ENCODE data around the gene GNL1.
"Not testable (repeated sequence)": the region's sequence is repeated elsewhere in the genome, so short reads cannot be mapped to it uniquely, and the experiment has no call there.

Gene GNL1

DNA sequence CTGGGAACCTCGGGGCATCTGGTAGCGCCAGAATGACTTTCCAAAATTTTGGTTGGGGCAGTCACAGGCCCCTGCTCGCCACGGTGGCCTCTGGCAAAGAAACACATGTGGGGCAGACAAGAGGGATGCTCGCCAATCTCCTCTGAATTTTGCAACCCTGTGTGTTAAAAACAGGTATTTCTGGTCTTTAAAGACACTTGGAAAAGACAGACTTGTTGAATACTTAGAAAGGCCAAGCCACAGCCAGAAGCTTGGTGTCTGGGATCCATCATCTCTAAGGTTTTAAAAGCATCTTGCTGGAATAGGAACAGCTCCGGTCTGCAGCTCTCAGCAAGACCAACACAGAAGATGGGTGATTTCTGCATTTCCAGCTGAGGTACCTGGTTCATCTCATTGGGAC is 35.8 kb downstream of the GNL1 start:
- Histone ChIP-seq H3K27me3 (replicated peaks) (no peaks in the 10 kb centered on the region), H3K4me3 (ENCODE audit: low read depth, low read length) (no peak overlapping the region), H3K27ac (no peak overlapping the region), H3K36me3 (replicated peaks) (no peaks in the 10 kb centered on the region)
- no peak for DNase-seq
- TF ChIP-seq, protein P1, sequence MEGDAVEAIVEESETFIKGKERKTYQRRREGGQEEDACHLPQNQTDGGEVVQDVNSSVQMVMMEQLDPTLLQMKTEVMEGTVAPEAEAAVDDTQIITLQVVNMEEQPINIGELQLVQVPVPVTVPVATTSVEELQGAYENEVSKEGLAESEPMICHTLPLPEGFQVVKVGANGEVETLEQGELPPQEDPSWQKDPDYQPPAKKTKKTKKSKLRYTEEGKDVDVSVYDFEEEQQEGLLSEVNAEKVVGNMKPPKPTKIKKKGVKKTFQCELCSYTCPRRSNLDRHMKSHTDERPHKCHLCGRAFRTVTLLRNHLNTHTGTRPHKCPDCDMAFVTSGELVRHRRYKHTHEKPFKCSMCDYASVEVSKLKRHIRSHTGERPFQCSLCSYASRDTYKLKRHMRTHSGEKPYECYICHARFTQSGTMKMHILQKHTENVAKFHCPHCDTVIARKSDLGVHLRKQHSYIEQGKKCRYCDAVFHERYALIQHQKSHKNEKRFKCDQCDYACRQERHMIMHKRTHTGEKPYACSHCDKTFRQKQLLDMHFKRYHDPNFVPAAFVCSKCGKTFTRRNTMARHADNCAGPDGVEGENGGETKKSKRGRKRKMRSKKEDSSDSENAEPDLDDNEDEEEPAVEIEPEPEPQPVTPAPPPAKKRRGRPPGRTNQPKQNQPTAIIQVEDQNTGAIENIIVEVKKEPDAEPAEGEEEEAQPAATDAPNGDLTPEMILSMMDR (IDR thresholded peaks at IDR 0.05; ENCODE audit: low read depth, low read length, missing control alignments), result no peak
- in situ Hi-C loops (cut with HindIII; ENCODE audit: low pct_ligation_motif_present, low sequenced_read_pairs), result no loop called here

GRCh38 chr6:30518505-30519145 is 37.7 kb downstream of the GNL1 start:
- H3K27me3 ChIP-seq (replicated peaks); H3K27ac ChIP-seq; in situ Hi-C loops (cut with HindIII; ENCODE audit: low pct_ligation_motif_present, low sequenced_read_pairs); H3K4me3 ChIP-seq (ENCODE audit: low read depth, low read length); DNase-seq; H3K36me3 ChIP-seq (replicated peaks): not testable (repeated sequence)

GRCh38 chr6:30517767-30518504 is 38.4 kb downstream of the GNL1 start:
- H3K4me3 ChIP-seq (ENCODE audit: low read depth, low read length); H3K36me3 ChIP-seq (replicated peaks); in situ Hi-C loops (cut with HindIII; ENCODE audit: low pct_ligation_motif_present, low sequenced_read_pairs); DNase-seq; H3K27ac ChIP-seq; H3K27me3 ChIP-seq (replicated peaks): not testable (repeated sequence)

DNA sequence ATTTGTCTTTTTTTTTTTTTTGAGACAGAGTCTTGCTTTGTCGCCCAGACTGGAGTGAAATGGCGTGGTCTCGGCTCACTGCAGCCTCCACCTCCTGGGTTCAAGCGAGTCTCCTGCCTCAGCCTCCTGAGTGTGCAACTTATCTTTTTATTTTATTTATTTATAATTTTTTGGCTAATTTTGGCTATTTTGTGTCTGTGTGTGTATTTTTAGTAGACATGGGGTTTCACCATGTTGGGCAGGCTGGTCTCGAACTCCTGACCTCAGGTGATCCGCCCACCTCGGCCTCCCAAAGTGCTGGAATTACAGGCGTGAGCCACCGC is 39.6 kb downstream of the GNL1 start:
- in situ Hi-C loops (cut with HindIII; ENCODE audit: low pct_ligation_motif_present, low sequenced_read_pairs); H3K27me3 ChIP-seq (replicated peaks); H3K36me3 ChIP-seq (replicated peaks); DNase-seq: not testable (repeated sequence)
- H3K27ac ChIP-seq, result peak overlapping the region; percentile 93
- H3K4me3 ChIP-seq (ENCODE audit: low read depth, low read length), result peak overlapping the region; percentile 59

GRCh38 chr6:30515944-30516753 is 40.1 kb downstream of the GNL1 start:
- H3K27ac ChIP-seq, result peak overlapping the region; percentile 93
- in situ Hi-C loops (cut with HindIII; ENCODE audit: low pct_ligation_motif_present, low sequenced_read_pairs), result no loop called here
- TF ChIP-seq, protein P1 (IDR thresholded peaks at IDR 0.05; ENCODE audit: low read depth, low read length, missing control alignments), result no peak
- H3K27me3 ChIP-seq (replicated peaks), result no peaks in the 10 kb centered on the region
- peak overlapping the region; percentile 59 for H3K4me3 ChIP-seq (ENCODE audit: low read depth, low read length)
- no peaks in the 10 kb centered on the region for H3K36me3 ChIP-seq (replicated peaks)
- DNase-seq, result peak; percentile 89

- no peak for DNase-seq
- TF ChIP-seq, protein P1 (IDR thresholded peaks at IDR 0.05; ENCODE audit: low read depth, low read length, missing control alignments), result no peak
- in situ Hi-C loops (cut with HindIII; ENCODE audit: low pct_ligation_motif_present, low sequenced_read_pairs), result no loop called here
- H3K27ac ChIP-seq, result no peak overlapping the region
- H3K36me3 ChIP-seq (replicated peaks), result no peaks in the 10 kb centered on the region
- H3K4me3 ChIP-seq (ENCODE audit: low read depth, low read length), result no peak overlapping the region
- H3K27me3 ChIP-seq (replicated peaks), result no peaks in the 10 kb centered on the region
These were observed 41.2 kb downstream of the GNL1 start for GRCh38 chr6:30515106-30515505.

DNA sequence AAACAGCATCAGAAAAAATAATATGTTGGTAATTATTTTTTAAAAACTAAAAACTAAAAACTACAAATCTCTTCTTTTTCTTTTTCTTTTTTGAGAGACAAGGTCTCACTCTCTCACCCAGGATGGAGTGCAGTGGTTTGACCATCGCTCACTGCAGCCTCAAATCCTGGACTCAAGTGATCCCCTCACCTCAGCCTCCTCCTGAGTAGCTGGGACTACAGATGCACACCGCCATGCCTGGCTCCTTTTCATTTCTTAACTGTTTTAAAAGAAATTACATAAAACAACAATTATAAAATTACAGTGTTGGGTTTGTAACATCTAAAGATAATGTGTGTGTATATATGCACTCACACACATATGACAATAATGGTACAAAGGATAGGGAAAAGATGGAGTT is 42.8 kb downstream of the GNL1 start:
- Histone ChIP-seq H3K36me3 (replicated peaks) (no peaks in the 10 kb centered on the region), H3K4me3 (ENCODE audit: low read depth, low read length) (no peak overlapping the region), H3K27ac (no peak overlapping the region), H3K27me3 (replicated peaks) (no peaks in the 10 kb centered on the region)
- DNase-seq, result no peak
- in situ Hi-C loops (cut with HindIII; ENCODE audit: low pct_ligation_motif_present, low sequenced_read_pairs), result no loop called here
- TF ChIP-seq, protein P1 (IDR thresholded peaks at IDR 0.05; ENCODE audit: low read depth, low read length, missing control alignments), result no peak

All from brain microvascular endothelial cell (primary cell).